GM21529 (cell line): ENCODE results near the gene ARMC9.
"Not testable (repeated sequence)": the region's sequence is repeated elsewhere in the genome, so short reads cannot be mapped to it uniquely, and the experiment has no call there.

Experiments used
- ATAC-seq: cut with Tn5 transposase; IDR thresholded peaks from one replicate; pipeline ENCODE4 v1.9.1; 2021; ENCODE audit not compliant: unreplicated experiment

Gene ARMC9

GRCh38 chr2:231336236-231336635 lies 137.8 kb downstream of the ARMC9 start:
- ATAC-seq, result no peak

DNA sequence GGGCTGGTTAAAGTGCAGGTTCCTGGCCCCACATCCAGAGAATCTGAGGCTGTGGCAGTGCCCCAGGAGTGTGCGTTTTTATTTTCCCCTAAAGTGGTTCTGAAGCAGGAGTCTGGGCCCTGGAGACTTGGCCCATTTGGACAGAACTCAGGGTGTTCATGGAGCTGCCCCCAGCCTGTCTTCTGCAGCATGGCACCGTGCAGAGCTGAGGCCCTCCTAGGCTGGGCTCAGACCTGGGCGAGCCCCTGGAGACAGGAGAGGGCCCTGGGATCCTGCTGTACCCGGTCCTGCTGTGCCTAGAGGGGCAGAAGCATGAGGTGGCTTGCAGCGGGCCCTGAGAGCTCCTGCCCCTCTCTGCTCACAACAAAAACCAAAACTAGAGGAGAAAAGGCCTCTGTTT lies 138.3 kb downstream of the ARMC9 start:
- no peak for ATAC-seq

GRCh38 chr2:231337807-231338759 lies 139.7 kb downstream of the ARMC9 start:
- no peak for ATAC-seq

GRCh38 chr2:231339316-231339715 lies 140.9 kb downstream of the ARMC9 start:
- ATAC-seq, result no peak

GRCh38 chr2:231341100-231341499 lies 142.7 kb downstream of the ARMC9 start:
- ATAC-seq, result no peak

DNA sequence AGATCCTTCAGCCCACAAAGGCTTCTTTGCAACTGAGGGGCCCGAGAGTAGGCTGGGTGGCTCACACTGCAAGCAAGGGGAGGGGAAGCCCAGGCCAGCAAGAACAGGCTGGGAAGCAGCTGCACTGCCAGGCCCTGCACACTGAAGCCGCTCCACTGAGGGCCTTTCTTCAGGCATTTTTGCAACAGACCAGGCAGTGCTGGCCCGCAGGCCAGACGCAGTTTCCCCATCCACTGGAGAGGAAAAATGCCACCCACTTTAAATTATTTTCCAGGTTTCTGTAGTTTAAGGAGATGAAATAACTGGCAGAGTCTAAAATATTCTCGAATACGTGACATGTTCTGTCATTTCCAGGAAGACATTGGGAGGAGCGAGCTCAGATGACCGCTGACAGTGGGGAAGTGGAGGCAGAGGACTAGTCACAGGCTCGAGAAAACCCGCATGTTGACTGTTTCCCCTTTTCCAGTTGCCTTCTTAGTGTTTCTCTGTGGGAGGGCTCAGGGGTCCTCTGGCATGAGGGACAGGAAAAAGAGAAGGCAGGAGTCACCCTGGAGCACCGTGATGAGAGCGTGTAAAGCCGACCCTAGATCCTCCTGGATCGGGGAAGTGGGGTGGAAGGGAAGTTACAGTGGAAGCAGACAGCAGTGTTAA lies 143.8 kb downstream of the ARMC9 start:
- ATAC-seq, result no peak

- no peak for ATAC-seq
Observed at GRCh38 chr2:231343006-231343710, 144.7 kb downstream of the ARMC9 start.

- no peak for ATAC-seq
Observed at GRCh38 chr2:231343988-231344387, 145.6 kb downstream of the ARMC9 start.

GRCh38 chr2:231344851-231345250 lies 146.4 kb downstream of the ARMC9 start:
- ATAC-seq, result no peak

DNA sequence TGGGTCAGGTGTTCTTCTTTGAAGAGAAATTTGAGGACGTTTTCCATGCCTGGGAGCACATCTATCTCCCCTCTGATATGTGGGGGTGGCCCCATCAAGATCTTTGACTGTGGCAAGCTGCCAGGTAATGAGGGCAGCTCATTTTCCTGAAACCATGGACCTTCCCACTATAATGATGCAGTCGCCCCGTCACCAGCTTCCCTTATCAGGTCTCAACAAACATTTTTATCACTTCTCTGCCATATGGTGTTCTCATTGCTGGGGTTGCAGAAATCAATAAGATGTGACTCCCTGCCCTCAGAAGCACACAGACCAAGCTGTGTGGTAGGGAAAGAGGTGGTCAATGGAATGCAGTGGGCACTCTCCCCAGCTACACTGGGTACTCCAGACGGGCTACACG lies 148.7 kb downstream of the ARMC9 start:
- ATAC-seq, result no peak

GRCh38 chr2:231347638-231348037 lies 149.2 kb downstream of the ARMC9 start:
- no peak for ATAC-seq

GRCh38 chr2:231348173-231348572 lies 149.7 kb downstream of the ARMC9 start:
- no peak for ATAC-seq

DNA sequence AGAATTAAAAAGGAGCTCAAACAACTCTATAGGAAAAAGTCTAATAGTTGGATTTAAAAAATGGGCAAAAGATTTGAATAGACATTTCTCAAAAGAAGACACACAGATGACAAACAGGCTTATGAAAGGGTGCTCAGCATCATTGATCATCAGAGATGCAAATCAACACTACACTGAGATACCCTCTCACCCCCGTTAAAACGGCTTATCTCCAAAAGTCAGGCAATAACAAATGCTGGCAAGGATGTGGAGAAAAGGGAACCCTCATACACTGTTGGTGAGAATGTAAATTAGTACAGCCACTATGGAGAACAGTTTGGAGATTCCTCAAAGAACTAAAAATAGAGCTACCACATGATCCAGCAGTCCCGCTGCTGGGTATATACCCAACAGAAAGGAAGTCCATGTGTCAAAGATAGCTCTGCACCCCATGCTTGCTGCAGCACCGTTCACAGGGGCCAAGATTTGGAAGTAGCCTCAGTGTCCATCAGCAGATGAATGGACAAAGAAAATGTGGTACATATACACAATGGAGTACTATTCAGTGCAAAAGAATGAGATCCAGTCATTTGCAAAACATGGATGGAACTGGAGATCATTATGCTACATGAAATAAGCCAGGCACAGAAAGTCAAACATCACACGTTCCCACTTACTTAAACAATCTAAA lies 150.4 kb downstream of the ARMC9 start:
- no peak for ATAC-seq

- not testable (repeated sequence) for ATAC-seq
Observed at GRCh38 chr2:231349374-231349735, 150.9 kb downstream of the ARMC9 start.

DNA sequence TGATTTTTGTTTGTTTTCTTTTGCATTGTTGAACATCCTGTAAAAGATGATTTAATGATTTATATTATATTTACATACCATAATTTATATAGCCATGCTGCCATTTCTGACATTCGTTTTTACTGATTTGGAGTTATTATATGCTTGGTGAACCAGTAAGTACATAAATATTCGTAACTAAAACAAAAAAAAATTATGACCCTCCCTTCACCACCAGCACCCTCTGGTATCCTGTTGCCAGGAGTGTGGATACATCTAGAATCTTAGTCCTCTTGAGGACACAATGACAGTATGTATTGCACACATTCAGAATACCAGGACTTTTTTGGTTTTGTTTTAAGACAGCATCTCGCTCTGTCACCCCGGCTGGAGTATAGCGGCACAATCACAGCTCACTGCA lies 153.2 kb downstream of the ARMC9 start:
- no peak for ATAC-seq

- ATAC-seq, result no peak
Observed at GRCh38 chr2:231353469-231353868, 155.0 kb downstream of the ARMC9 start.

GRCh38 chr2:231355508-231356465 lies 157.4 kb downstream of the ARMC9 start:
- ATAC-seq, result no peak

GRCh38 chr2:231356466-231356844 lies 158.0 kb downstream of the ARMC9 start:
- no peak for ATAC-seq

DNA sequence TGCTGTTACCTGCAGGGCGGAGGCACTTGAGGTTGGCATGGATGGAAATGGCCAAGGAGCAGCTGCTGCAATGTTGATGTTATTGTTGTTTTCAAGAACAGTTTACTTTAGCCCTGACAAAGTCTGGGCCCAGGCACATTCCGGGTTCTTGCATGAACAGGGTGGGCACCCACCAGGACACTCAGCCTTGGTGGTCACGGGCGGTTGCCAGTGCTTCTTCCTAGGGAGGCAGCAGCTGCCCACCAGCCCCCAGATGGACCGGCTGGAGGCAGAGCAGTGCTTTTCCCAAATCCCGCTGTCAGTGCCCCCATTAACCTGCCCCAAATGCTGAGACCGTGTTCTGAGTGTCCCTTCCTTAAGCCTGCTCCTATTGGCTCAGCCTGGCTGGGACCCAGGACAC lies 158.6 kb downstream of the ARMC9 start:
- ATAC-seq, result no peak

DNA sequence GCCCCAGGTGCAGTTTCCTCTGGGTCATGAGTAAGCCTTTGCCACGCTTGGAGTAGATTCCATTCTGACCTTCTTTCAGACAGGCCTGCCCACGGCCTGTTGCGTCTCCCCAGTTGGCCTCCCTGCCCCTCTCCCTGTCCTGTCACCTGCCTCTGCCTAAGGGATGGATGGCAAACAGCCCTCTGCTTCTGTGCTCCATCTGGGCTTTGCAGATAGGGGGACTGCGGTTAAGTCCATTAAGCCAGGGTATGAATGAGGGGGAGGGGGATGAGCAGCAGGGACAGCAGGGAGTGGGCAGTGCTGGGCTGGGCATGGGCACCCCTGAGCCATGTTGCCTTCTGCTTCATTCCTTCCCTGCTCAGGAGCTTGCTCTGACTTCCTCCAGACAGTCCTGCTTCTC lies 159.5 kb downstream of the ARMC9 start:
- ATAC-seq, result no peak
